ENCODE data around the gene ITM2C. TPM values are rescaled to one million over a fixed set of nuclear protein-coding genes. Genes with fewer than 3 reads are reported as not detected.

Gene ITM2C, protein sequence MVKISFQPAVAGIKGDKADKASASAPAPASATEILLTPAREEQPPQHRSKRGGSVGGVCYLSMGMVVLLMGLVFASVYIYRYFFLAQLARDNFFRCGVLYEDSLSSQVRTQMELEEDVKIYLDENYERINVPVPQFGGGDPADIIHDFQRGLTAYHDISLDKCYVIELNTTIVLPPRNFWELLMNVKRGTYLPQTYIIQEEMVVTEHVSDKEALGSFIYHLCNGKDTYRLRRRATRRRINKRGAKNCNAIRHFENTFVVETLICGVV
- polyA plus RNA-seq (ENCODE audit: insufficient read length), result 138 TPM

- DNase-seq, result peak; percentile 81
Observed at GRCh38 chr2:230864605-230865306, at the start of gene ITM2C. Gene ITM2C, plus strand, starts transcription at chr2:230864942. Its CDS starts 84 bp downstream, at chr2:230865026.

DNA sequence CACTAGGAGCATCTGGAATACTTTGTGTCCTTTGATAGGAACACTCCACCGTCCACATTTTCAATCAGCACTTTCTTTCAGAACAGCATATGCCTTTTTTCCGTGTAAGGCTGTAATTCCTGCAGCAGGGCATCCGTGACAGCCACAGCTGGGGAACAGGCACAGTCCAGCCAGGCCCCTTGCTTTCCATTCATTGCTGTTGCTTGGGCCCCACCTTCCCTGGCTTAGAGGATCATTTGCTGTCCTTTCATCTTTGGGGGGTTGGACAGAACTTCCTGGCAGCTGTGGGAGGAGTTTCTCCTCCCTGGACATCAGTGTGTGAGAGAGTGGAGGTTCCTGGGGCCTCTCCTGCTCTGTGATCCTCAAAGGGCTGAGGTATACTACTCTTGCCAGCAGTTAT, 49.7 kb upstream of the ITM2C start:
- DNase-seq, result no peak

GRCh38 chr2:230816735-230817134, 48.0 kb upstream of the ITM2C start:
- no peak for DNase-seq

DNA sequence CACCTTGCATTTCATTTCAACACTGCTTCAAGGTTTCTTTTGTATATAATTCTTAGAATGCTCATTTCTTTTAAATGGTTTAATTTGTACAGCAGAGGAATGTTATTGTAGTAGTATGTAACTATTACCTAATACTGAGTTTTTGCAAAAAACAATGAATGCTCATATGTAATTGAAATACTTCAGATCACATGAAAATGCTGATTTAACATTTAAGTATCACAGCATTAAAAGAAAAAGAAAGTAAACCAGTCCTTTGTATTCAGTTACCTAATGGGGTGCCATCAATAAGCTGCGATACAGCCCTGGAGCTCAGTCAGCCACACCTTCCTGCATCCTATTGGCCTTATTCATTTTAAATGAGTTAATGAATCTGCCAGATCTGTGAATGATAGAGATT, 45.3 kb upstream of the ITM2C start:
- no peak for DNase-seq

GRCh38 chr2:230821261-230821990, 43.3 kb upstream of the ITM2C start:
- no peak for DNase-seq

GRCh38 chr2:230821991-230822520, 42.7 kb upstream of the ITM2C start:
- no peak for DNase-seq

- DNase-seq, result no peak
Observed at GRCh38 chr2:230823264-230823964, 41.3 kb upstream of the ITM2C start.

DNA sequence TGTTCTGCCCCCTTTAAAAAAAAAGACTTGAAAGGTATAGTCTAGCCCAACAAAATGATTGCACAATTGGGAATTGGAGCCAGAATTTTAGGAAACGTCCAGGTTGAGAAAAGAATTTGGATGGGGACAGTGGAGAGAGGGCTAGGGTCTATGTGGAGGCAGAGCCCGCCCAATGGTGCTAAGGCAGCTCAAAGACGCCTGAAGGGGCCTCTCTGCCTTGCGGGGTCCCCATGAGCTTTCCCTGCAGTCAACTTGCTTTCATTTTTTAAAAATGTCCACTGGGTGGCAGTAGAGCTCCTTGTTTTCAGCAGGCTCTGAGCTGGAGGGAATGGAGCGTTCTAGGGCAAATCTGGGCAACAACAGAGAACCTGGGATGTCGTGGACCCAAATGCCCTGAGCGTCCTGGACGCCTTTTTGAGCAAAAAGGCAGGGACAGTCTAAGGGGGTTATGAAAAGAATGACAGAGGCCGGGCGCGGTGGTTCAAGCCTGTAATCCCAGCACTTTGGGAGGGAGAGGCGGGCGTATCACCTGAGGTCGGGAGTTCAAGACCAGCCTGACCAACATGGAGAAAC, 40.2 kb upstream of the ITM2C start:
- peak; percentile 81 for DNase-seq

DNA sequence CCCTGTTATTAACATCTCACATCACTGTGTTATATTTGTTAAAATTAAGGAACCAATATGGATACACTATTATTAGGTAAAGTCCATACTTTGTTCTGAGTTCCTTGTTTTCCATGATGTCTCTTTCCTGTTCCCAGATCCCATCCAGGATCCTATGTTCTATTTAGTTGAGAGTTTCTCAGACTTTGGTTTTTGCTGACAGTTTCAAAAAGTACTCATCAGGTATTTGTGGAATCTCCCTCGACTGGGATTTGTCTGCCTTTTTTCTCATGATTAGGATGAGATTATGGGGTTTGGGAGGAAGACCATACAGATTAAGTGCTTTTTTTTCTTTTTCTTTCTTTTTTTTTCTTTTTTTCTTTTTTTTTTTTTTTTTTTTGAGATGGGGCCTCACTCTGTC, 39.4 kb upstream of the ITM2C start:
- no peak for DNase-seq

DNA sequence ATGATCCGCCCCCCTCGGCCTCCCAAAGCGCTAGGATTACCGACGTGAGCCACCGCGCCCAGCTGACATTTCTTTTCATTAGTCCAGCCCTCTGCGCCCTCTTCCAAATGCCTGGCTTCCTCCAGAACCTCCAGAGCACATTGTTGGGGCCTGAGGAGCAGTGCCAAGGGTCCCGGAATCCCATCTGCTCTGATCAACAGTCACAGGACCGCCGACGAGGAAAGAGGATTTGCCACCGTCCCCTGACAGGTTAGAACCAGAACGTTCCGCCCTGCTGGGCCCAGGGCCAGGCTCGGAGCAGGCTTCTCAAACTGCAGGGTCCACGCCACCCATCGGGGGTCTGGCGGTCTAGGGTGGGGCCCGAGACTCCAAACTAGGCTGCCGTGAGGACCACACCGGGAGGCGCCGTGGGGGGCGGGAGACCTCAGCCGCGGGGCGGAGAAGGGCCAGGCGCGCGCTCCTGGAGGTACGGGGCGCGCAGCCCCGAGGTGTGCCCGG, 36.9 kb upstream of the ITM2C start:
- no peak for DNase-seq

GRCh38 chr2:230828272-230828961, 36.3 kb upstream of the ITM2C start:
- DNase-seq, result no peak

GRCh38 chr2:230829293-230829692, 35.4 kb upstream of the ITM2C start:
- DNase-seq, result no peak

DNA sequence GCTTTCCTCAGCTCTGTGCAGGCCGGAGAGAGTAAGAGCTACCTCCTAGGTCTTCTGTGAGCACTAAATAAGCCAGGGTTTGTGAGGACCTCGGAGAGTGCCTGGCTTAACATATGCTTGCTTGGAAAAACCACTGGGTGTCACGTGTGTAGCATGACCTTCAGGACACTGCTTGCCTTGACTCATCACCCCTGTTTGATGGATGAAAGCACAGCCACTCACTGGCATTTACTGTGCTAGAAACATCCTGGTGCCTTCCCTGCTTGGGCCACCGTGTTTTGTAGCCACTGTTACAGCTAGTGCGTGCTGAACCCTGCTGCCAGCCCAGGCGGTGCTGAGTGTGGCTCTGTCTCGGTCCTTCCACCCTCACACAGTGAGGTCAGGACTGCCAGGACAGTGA, 34.8 kb upstream of the ITM2C start:
- no peak for DNase-seq

- no peak for DNase-seq
Observed at GRCh38 chr2:230830428-230830827, 34.3 kb upstream of the ITM2C start.

GRCh38 chr2:230840301-230840700, 24.4 kb upstream of the ITM2C start:
- DNase-seq, result no peak

- DNase-seq, result no peak
Observed at GRCh38 chr2:230842473-230842872, 22.3 kb upstream of the ITM2C start.

- DNase-seq, result no peak
Observed at GRCh38 chr2:230843132-230843531, 21.6 kb upstream of the ITM2C start.

DNA sequence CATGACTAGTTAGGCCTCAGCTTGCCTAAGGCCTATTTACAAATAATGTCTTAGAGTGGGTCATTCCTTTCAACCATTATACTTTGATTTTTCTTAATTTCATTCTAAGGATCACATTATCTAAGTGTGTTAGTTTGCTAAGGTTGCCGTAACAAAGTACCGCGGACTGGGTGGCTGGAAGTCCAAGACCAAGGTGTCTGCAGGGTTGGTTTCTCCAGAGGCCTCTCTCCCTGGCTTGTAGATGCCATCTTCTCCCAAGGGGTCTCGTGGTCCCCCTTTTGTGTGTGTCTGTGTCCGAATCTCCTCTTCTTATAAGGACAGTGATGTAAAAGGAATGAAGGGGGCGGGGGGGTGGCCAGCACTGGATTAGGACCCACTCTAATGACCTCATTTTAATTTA, 18.4 kb upstream of the ITM2C start:
- DNase-seq, result no peak

DNA sequence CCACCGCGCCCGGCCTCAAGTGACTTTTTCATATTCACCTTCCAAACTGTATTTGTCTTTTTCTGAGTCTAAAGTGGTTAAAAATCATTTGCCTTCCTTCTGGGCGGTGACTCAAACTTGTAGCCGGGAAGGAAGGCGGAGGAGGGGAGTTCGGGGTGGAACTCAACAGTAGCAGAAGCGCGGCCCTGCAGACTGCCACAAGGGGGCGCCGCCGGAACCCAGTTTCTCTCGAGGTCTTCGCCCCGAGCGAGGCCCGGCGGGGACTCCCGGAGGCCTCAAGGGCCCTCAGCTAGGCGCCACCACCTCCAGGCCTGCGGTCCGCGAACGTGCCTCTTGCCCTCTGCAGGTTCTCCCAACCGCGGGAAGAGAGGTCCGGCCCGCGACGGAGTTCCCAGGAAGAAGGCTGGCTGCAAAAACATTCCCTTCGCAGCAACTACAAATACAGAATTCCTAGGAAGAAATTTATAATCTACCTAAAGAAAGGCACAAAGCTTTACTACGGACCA, 16.8 kb upstream of the ITM2C start:
- DNase-seq, result peak; percentile 80

DNA sequence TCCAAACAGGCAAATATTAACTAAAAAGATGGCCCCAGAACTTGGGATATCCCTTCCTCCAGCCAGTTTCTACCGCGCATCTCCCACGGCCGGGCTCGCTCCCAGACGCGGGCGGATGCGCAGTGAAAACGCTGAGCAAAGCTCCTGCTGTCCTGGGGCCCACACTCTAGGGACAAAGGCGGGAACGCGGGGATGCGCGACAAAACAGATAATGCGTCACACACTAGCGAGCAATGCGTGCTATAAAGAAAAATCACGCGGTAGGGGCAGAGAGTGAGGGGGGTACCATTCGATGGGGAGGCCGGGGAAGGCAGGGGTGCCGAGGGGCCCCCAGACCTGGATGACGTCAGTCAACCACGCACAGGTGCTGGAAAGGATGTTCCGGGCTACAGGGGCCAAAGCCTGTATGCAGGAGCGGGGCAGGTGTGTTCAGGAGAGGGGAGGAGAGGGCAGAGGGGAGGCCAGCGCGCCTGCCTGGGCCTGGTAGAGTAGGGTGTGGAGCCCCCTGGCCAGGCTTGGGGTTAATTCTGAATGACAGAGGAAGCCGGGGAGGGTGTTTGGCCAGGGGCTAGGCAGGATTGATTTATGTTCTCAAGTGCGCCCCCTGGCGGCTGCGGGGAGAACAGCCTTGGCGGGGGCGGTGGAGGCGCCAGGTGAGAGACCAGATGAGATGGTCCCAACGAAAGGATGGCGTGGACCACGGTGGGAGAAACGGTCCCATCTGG, 14.9 kb upstream of the ITM2C start:
- no peak for DNase-seq

DNA sequence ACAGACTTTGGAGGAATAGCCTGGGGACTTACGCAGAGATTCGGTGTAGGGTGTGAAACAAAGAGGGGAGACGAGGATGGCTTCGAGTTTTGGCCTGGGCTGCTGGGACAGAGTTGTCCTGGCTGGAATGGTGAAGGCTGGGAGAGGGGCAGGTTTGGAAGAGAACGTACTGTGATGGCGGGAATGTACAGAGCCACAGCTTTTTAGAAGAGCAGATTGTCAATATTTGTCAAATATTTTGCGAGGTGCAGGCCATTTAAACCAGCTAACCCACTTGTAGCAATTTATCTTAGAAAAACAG, 14.4 kb upstream of the ITM2C start:
- DNase-seq, result no peak
